GM12878 (cell line): Measurements from ENCODE around the gene TUBB. TPM values are rescaled to one million over a fixed set of nuclear protein-coding genes. Genes with fewer than 3 reads are reported as not detected.
A peak's percentile ranks its signal among the peaks of the same experiment; 100 is the strongest.
"Not testable (repeated sequence)": the region's sequence is repeated elsewhere in the genome, so short reads cannot be mapped to it uniquely, and the experiment has no call there.

ENCODE experiments used
- ATAC-seq: fragments of 200-7000 bp; cut with Tn5 transposase; 3 replicates; pipeline ENCODE4 v1.9.1; 2020; ENCODE audit warnings: mild to moderate bottlenecking, moderate library complexity
- BruUV-seq: library from RNA; stranded (reverse); fragments of 400-500 nt; replicated peaks from 2 replicates; lab custom pipeline; 2021; lab: Mats Ljungman, UMichigan
- CTCF ChIA-PET: fragments of 300-600 bp; sonication (Branson Sonifier 250); formaldehyde crosslinking; extraction: SDS; loops from one replicate; lab custom pipeline; 2021; ENCODE audit warnings: inconsistent platforms; lab: Yijun Ruan, JAX
- POLR2A ChIA-PET: fragments of 350-600 bp; formaldehyde crosslinking; extraction: SDS; loops from one replicate; lab custom pipeline; 2021; ENCODE audit warnings: inconsistent platforms; lab: Charles Lee
- RAD21 ChIA-PET: fragments of 300-600 bp; sonication (Branson Sonifier 250); formaldehyde crosslinking; loops from one replicate; lab custom pipeline; 2023; ENCODE audit warnings: antibody characterized with exemption; ENCODE audit not compliant: unreplicated experiment; lab: Charles Lee
- SMC1A ChIA-PET: fragments of 300-600 bp; sonication (Branson Sonifier 250); formaldehyde crosslinking; loops from one replicate; lab custom pipeline; 2023; ENCODE audit not compliant: unreplicated experiment, uncharacterized antibody; lab: Charles Lee
- DNase-seq: peaks from one replicate; pipeline ENCODE4 v3.0.0-alpha.2; 2011; ENCODE audit warnings: low read depth, low spot score
- FAIRE-seq: peaks from 3 replicates; lab custom pipeline; 2011; peaks lifted over from hg19 to GRCh38; lab: Jason Lieb, UNC
- H2AFZ ChIP-seq: 2 replicates; pipeline ENCODE4 v1.6.0; 2011; ENCODE audit warnings: low read depth, low read length, control low read depth; ENCODE audit not compliant: control insufficient read depth
- H3K27ac ChIP-seq: 2 replicates; pipeline ENCODE4 v1.5.1; 2011; ENCODE audit warnings: control low read depth; ENCODE audit not compliant: control insufficient read depth, insufficient read depth
- H3K27me3 ChIP-seq, 2 experiments: replicated peaks in 1 of 2; 2 replicates each; pipeline versions ENCODE4 v1.6.0 to v1.6.1; 2011; ENCODE audit warnings: low read length in 1 of 2; ENCODE audit not compliant: control insufficient read depth in 2 of 2, insufficient read depth in 2 of 2
- H3K36me3 ChIP-seq, 2 experiments: 2 replicates each; pipeline ENCODE4 v1.5.1; 2011; ENCODE audit warnings: low read length in 1 of 2; ENCODE audit not compliant: control insufficient read depth in 2 of 2, insufficient read depth in 2 of 2
- H3K4me1 ChIP-seq: 2 replicates; pipeline ENCODE4 v1.6.1; 2011; ENCODE audit warnings: mild to moderate bottlenecking, low read length, moderate library complexity, mixed read lengths; ENCODE audit not compliant: control insufficient read depth, insufficient read depth
- H3K4me2 ChIP-seq: 2 replicates; pipeline ENCODE4 v1.6.0; 2011; ENCODE audit warnings: control low read depth; ENCODE audit not compliant: control insufficient read depth, insufficient read depth
- H3K4me3 ChIP-seq: fragments of 200-600 bp; sonication (generic); 2 replicates; pipeline ENCODE4 v1.5.1; 2016
- H3K79me2 ChIP-seq: 2 replicates; pipeline ENCODE4 v1.6.0; 2011; ENCODE audit warnings: low read length; ENCODE audit not compliant: control insufficient read depth, insufficient read depth
- H3K9ac ChIP-seq: 2 replicates; pipeline ENCODE4 v1.8.0; 2011; ENCODE audit warnings: low read length, control low read depth, mixed read lengths; ENCODE audit not compliant: control insufficient read depth, insufficient read depth
- H3K9me3 ChIP-seq: replicated peaks from 3 replicates; pipeline ENCODE4 v1.5.1; 2011; ENCODE audit warnings: mild to moderate bottlenecking, low read length; ENCODE audit not compliant: control insufficient read depth, insufficient read depth
- H4K20me1 ChIP-seq: 2 replicates; pipeline ENCODE4 v1.6.0; 2011; ENCODE audit not compliant: control insufficient read depth, insufficient read depth
- CTCF ChIP-seq, 3 experiments: IDR thresholded peaks in 2 of 3; conservative IDR thresholded peaks in 1 of 3; 2 replicates each; pipeline ENCODE4 v1.5.1; 2011; ENCODE audit warnings: low read depth in 3 of 3, low read length in 3 of 3, mild to moderate bottlenecking in 3 of 3, control low read depth in 2 of 3, moderate library complexity in 2 of 3, inconsistent platforms in 1 of 3, mixed read lengths in 1 of 3; ENCODE audit not compliant: control insufficient read depth in 2 of 3, insufficient read depth in 1 of 3; ENCODE audit errors: extremely low read depth in 1 of 3
- POLR2A ChIP-seq: IDR thresholded peaks from 2 replicates; pipeline ENCODE4 v1.6.1; 2011; ENCODE audit warnings: low read depth, mild to moderate bottlenecking, low read length
- POLR2AphosphoS5 ChIP-seq: IDR thresholded peaks from 2 replicates; pipeline ENCODE4 v1.6.1; 2011; ENCODE audit warnings: mild to moderate bottlenecking, low read length, inconsistent platforms
- WGBS: methylation state at CpG from one replicate; pipeline ENCODE4 v1.1.6; 2016; ENCODE audit warnings: low lambda C conversion rate; ENCODE audit not compliant: insufficient replicate concordance, insufficient coverage; ENCODE audit errors: missing lambda C conversion rate; 5-methylcytosine and 5-hydroxymethylcytosine counted together
- in situ Hi-C: fragments of 300-500 bp; cut with MboI; formaldehyde crosslinking; loops from 9 replicates; pipeline ENCODE4 v1.14.3; 2018; ENCODE audit warnings: mixed read lengths
- intact Hi-C: fragments of 100-400 bp; cut with micrococcal nuclease; formaldehyde crosslinking; loops from one replicate; pipeline ENCODE4 v1.14.2; 2022; ENCODE audit not compliant: unreplicated experiment
- polyA plus RNA-seq, 11 experiments: library from polyadenylated mRNA; depleted of rRNA in 4 of 11; unstranded in 6 of 11; stranded (reverse) in 5 of 11; fragments of >200 nt; fragmentation: Nextera tagmentation in 4 of 11; fragmentation: Illumina TruSeq in 1 of 11; extraction: Ambion mirVana in 4 of 11; extraction: Trizol in 1 of 11; gene quantifications; 1 replicate in 1 of 11; 2 replicates in 10 of 11; pipeline versions ENCODE4 v1.2.1 to v1.2.3, GENCODE V29; 2011 to 2016; ENCODE audit warnings: inconsistent platforms in 2 of 11, missing spikeins in 2 of 11, low read depth in 1 of 11
- total RNA-seq, 4 experiments: library from RNA; depleted of rRNA in 3 of 4; stranded (reverse); fragments of >200 nt in 3 of 4; fragmentation: Illumina TruSeq in 1 of 4; extraction: Trizol in 1 of 4; gene quantifications; 2 replicates each; pipeline versions ENCODE4 v1.2.1 to v1.2.3, GENCODE V29; 2013 to 2021

TUBB gene
- total and polyA plus RNA-seq, 10 of the 15 experiments (the other 5 are each of a cell fraction or from before 2014, with no cell fraction given) = 1,039 to 3,052 (median 1,656) TPM

DNA sequence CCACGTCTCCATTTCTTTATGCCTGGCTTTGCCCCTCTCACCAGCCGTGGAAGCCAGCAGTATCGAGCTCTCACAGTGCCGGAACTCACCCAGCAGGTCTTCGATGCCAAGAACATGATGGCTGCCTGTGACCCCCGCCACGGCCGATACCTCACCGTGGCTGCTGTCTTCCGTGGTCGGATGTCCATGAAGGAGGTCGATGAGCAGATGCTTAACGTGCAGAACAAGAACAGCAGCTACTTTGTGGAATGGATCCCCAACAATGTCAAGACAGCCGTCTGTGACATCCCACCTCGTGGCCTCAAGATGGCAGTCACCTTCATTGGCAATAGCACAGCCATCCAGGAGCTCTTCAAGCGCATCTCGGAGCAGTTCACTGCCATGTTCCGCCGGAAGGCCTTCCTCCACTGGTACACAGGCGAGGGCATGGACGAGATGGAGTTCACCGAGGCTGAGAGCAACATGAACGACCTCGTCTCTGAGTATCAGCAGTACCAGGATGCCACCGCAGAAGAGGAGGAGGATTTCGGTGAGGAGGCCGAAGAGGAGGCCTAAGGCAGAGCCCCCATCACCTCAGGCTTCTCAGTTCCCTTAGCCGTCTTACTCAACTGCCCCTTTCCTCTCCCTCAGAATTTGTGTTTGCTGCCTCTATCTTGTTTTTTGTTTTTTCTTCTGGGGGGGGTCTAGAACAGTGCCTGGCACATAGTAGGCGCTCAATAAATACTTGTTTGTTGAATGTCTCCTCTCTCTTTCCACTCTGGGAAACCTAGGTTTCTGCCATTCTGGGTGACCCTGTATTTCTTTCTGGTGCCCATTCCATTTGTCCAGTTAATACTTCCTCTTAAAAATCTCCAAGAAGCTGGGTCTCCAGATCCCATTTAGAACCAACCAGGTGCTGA lies 3.9 kb downstream of the TUBB start:
- in situ Hi-C loops, DNase-seq, H3K27ac ChIP-seq, H3K9me3 ChIP-seq, H2AFZ ChIP-seq, ATAC-seq, FAIRE-seq, H3K9ac ChIP-seq, intact Hi-C loops, H4K20me1 ChIP-seq, H3K27me3 ChIP-seq: not testable (repeated sequence)
- TSS peak; percentile 65 for BruUV-seq
- H3K4me2 ChIP-seq = peak overlapping the region; percentile 81
- ChIA-PET POLR2A (interaction anchor here (0.6 to 11.6 kb wide), 5 partner anchors 34 to 109 kb away, joined by 4 to 200 read pairs (median 5); partner anchors contain the start of gene NRM), RAD21 (interaction anchor here (0.9 to 11.2 kb wide), 8 partner anchors 8 to 190 kb away, joined by 3 to 209 read pairs (median 10); partner anchors contain the start of genes DHX16 and VARS2), CTCF (interaction anchor here (0.6 to 22.7 kb wide), 16 partner anchors 7 to 240 kb away, joined by 3 to 487 read pairs (median 8); partner anchors contain the start of genes DHX16, NRM and VARS2), SMC1A (interaction anchor here (0.6 to 17.7 kb wide), 13 partner anchors 8 to 363 kb away, joined by 3 to 265 read pairs (median 4); partner anchors contain the start of gene DHX16)
- WGBS = 38% methylated on average over 29 of the region's 29 CpGs
- H3K36me3 ChIP-seq = peaks cover 21 to 24% of the 10 kb centered on the region in 2 experiments
- TF ChIP-seq POLR2A = 0 out of 2 replicates have a peak, but pooled peaks have one; percentile 5
- TF ChIP-seq CTCF (IDR thresholded peaks at IDR 0.05 in 2 of 3, conservative IDR thresholded peaks at IDR 0.05 in 1 of 3; ENCODE audit: control insufficient read depth in 2 of 3, extremely low read depth in 1 of 3, insufficient read depth in 1 of 3, low read depth in 3 of 3, low read length in 3 of 3) = 0 out of 6 replicates have a peak, but pooled peaks of 1 of the 3 experiments have one; percentile 2
- TF ChIP-seq POLR2AphosphoS5 = peak; percentile 28; the same call in 1 of the 2 replicates
- peaks cover 62% of the 10 kb centered on the region for H3K79me2 ChIP-seq
- H3K4me1 ChIP-seq = peaks cover 12% of the 10 kb centered on the region
- peak overlapping the region; percentile 88; the same call in 1 of the 2 replicates for H3K4me3 ChIP-seq
